ENCODE measurements around the gene ATPAF2. TPM values are rescaled to one million over a fixed set of nuclear protein-coding genes. Genes with fewer than 3 reads are reported as not detected.

The ATPAF2 gene
- total and polyA plus RNA-seq, 8 donors, result 21.3 to 38.2 (median 23.4) TPM

- DNase-seq (no peak), ATAC-seq (no peak)
- Histone ChIP-seq H3K36me3 (no peaks in the 10 kb centered on the region), H3K27ac (no peak overlapping the region), H3K4me3 (no peak overlapping the region), H3K9me3 (no peaks in the 10 kb centered on the region), H3K4me1 (peaks cover 0 to 18% of the 10 kb centered on the region in 2 donors), H3K27me3 (no peaks in the 10 kb centered on the region)
- TF ChIP-seq CTCF (IDR thresholded peaks at IDR 0.05), result no peak
- intact Hi-C loops (cut with DNase I), result no loop called here
These were observed 59.2 kb downstream of the ATPAF2 start for GRCh38 chr17:17979778-17980177.

GRCh38 chr17:17978481-17979424 lies 60.2 kb downstream of the ATPAF2 start:
- Histone ChIP-seq H3K27ac (no peak overlapping the region), H3K27me3 (no peaks in the 10 kb centered on the region), H3K4me1 (peaks cover 0 to 18% of the 10 kb centered on the region in 2 donors), H3K4me3 (no peak overlapping the region), H3K36me3 (no peaks in the 10 kb centered on the region), H3K9me3 (no peaks in the 10 kb centered on the region)
- intact Hi-C loops (cut with DNase I), result no loop called here
- no peak for ATAC-seq
- TF ChIP-seq CTCF (IDR thresholded peaks at IDR 0.05), result no peak
- DNase-seq, result no peak

- DNase-seq (no peak), ATAC-seq (no peak)
- Histone ChIP-seq H3K27ac (no peak overlapping the region), H3K4me3 (no peak overlapping the region), H3K4me1 (peaks cover 4 to 26% of the 10 kb centered on the region in 2 donors), H3K9me3 (no peaks in the 10 kb centered on the region), H3K27me3 (no peaks in the 10 kb centered on the region), H3K36me3 (no peaks in the 10 kb centered on the region)
- no peak for TF ChIP-seq CTCF (IDR thresholded peaks at IDR 0.05)
- intact Hi-C loops (cut with DNase I), result no loop called here
These were observed 61.9 kb downstream of the ATPAF2 start for GRCh38 chr17:17976931-17977570.

- H3K27ac ChIP-seq, result peak overlapping the region in 1 of 2 donors; percentile 25
- intact Hi-C loops (cut with DNase I), result no loop called here
- no peaks in the 10 kb centered on the region for H3K36me3 ChIP-seq
- no peak overlapping the region for H3K4me3 ChIP-seq
- ATAC-seq, result no peak
- no peak for DNase-seq
- no peaks in the 10 kb centered on the region for H3K9me3 ChIP-seq
- TF ChIP-seq CTCF (IDR thresholded peaks at IDR 0.05), result no peak
- H3K4me1 ChIP-seq, result peaks cover 11 to 40% of the 10 kb centered on the region in 2 donors
- H3K27me3 ChIP-seq, result no peaks in the 10 kb centered on the region
These were observed 63.5 kb downstream of the ATPAF2 start for GRCh38 chr17:17975436-17975835.

GRCh38 chr17:17972952-17973254 lies 66.1 kb downstream of the ATPAF2 start:
- TF ChIP-seq CTCF (IDR thresholded peaks at IDR 0.05), result no peak
- DNase-seq (no peak), ATAC-seq (no peak)
- Histone ChIP-seq H3K4me1 (peaks cover 11 to 34% of the 10 kb centered on the region in 2 donors), H3K4me3 (peak overlapping the region; percentile 32 to 86), H3K27me3 (no peaks in the 10 kb centered on the region), H3K36me3 (no peaks in the 10 kb centered on the region), H3K27ac (peak overlapping the region in 1 of 2 donors; percentile 94), H3K9me3 (no peaks in the 10 kb centered on the region)
- intact Hi-C loops (cut with DNase I), result no loop called here
